ENCODE results near the gene DNAJC5.

DNA sequence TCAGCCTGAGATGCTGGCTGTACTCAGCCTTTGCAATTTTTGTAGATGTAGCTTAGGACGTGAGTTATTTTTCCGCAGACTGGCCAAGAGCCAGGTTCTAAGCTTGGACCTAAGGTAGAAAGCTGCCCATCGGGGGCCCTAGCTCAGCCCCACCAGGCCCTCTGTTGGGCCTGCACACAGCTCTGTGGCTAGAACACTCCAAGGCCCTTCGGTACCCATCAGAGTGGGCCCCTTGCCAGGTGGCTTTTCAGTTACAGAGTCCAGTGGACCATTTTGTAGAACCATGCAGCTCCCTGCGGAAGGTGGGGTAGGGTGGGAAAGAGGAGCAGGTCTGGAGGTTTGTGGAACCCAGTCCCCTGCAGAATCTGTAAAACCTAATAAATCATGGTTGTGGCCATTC lies 38.7 kb downstream of the DNAJC5 start:
- TF ChIP-seq CTCF (IDR thresholded peaks at IDR 0.05), result no peak
- TF ChIP-seq POLR2A (IDR thresholded peaks at IDR 0.05), result no peak

Measured in thyroid gland (tissue), 4 donors.